ENCODE measurements around the gene KAZN. TPM values are rescaled to one million over a fixed set of nuclear protein-coding genes. Genes with fewer than 3 reads are reported as not detected.

Gene KAZN
- total and polyA plus RNA-seq, 9 donors: 10.1 to 56.4 (median 27.9) TPM

DNA sequence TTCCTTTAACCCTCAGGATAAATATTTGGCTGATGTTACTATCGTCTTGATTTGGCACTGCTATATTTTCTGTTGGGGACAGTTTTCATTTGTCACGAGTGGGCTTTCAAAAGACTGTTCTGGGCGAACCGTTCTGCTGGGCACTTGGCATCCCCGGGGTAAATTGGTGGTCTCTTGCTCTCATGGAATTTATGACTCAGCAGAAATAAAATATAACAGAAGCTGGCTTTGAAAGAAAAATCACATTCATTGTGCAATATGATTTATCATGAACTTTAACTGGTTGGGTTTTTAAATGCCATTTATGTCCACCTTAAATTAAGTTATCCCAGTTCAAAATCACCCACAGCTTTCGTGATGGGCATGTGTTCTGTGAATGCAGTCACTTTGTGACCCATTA, 147.3 kb downstream of the KAZN start:
- no peak overlapping the region for H3K4me3 ChIP-seq
- H3K9me3 ChIP-seq: no peaks in the 10 kb centered on the region
- H3K27me3 ChIP-seq: no peaks in the 10 kb centered on the region
- DNase-seq: no peak
- intact Hi-C loops (cut with DNase I): no loop called here
- WGBS, 3 donors: 46 to 65% (median 57%) methylated on average over 6 of the region's 6 CpGs
- no peak for TF ChIP-seq EP300 (IDR thresholded peaks at IDR 0.05)
- TF ChIP-seq CTCF (IDR thresholded peaks at IDR 0.05): no peak
- no peak for TF ChIP-seq POLR2A (IDR thresholded peaks at IDR 0.05)
- no peak overlapping the region for H3K27ac ChIP-seq
- H3K36me3 ChIP-seq: no peaks in the 10 kb centered on the region
- H3K4me1 ChIP-seq (ENCODE audit: insufficient read depth): no peaks in the 10 kb centered on the region

GRCh38 chr1:14746393-14746792, 147.9 kb downstream of the KAZN start:
- Histone ChIP-seq H3K27me3 (no peaks in the 10 kb centered on the region), H3K9me3 (no peaks in the 10 kb centered on the region), H3K36me3 (no peaks in the 10 kb centered on the region), H3K4me1 (ENCODE audit: insufficient read depth) (no peaks in the 10 kb centered on the region), H3K4me3 (no peak overlapping the region), H3K27ac (no peak overlapping the region)
- intact Hi-C loops (cut with DNase I): no loop called here
- DNase-seq: no peak
- TF ChIP-seq POLR2A (IDR thresholded peaks at IDR 0.05): no peak
- TF ChIP-seq EP300 (IDR thresholded peaks at IDR 0.05): no peak
- no peak for TF ChIP-seq CTCF (IDR thresholded peaks at IDR 0.05)
- 80 to 85% (median 82%) methylated on average over 4 of the region's 4 CpGs for WGBS, 3 donors

DNA sequence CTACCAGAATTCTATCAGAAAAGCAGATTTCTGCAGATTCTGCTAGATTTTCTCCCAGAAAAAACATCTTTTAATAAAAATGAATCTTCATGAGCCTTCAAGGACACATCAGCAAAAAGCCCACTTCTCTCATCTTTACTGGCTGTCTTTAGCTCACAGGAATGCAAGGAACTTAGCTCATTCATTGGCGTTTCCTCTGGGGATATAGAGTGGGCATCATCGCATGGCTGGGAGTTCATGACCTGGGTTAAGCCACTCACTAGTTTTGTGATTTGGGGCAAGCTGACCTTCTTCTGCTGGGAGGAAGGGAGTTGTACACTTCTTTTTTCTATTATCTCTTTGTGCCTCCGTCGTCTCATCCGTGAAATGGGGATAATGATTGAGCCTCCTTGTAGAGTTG, 149.7 kb downstream of the KAZN start:
- TF ChIP-seq CTCF (IDR thresholded peaks at IDR 0.05) (no peak), EP300 (IDR thresholded peaks at IDR 0.05) (no peak), POLR2A (IDR thresholded peaks at IDR 0.05) (no peak)
- no peak for DNase-seq
- H3K27ac ChIP-seq: no peak overlapping the region

GRCh38 chr1:14748977-14749376, 150.5 kb downstream of the KAZN start:
- 58 to 71% (median 59%) methylated on average over 2 of the region's 2 CpGs for WGBS, 3 donors
- Histone ChIP-seq H3K27me3 (no peaks in the 10 kb centered on the region), H3K4me3 (no peak overlapping the region), H3K27ac (no peak overlapping the region), H3K36me3 (no peaks in the 10 kb centered on the region), H3K9me3 (no peaks in the 10 kb centered on the region), H3K4me1 (ENCODE audit: insufficient read depth) (no peaks in the 10 kb centered on the region)
- TF ChIP-seq POLR2A (IDR thresholded peaks at IDR 0.05) (no peak), EP300 (IDR thresholded peaks at IDR 0.05) (no peak), CTCF (IDR thresholded peaks at IDR 0.05) (no peak)
- no peak for DNase-seq
- intact Hi-C loops (cut with DNase I): no loop called here

More for the DNA sequence above, 149.7 kb downstream of the KAZN start:
- Histone ChIP-seq H3K27me3 (no peaks in the 10 kb centered on the region), H3K4me1 (ENCODE audit: insufficient read depth) (no peaks in the 10 kb centered on the region), H3K36me3 (no peaks in the 10 kb centered on the region), H3K4me3 (no peak overlapping the region), H3K9me3 (no peaks in the 10 kb centered on the region)
- intact Hi-C loops (cut with DNase I): no loop called here
- 61 to 74% (median 63%) methylated on average over 5 of the region's 5 CpGs for WGBS, 3 donors

DNA sequence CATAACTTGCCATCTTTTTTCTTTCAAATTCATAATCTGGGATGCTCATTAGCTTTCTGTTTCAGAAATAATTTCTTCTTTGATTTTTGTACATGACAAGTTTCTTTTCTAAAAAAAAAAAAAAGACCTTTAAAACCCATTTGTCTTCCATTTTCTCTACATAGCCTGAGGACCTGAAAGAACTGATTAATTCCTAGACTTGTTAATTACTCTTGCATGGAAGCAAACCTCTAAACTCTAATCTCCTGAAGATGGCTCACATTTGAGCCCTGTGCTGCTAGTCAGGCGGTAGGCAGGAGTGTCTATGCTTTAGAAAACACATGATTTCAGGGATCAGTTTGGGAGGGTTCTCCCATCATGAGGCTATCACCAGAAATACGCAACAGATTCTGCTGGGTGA, 152.0 kb downstream of the KAZN start:
- no peak for DNase-seq
- Histone ChIP-seq H3K4me1 (ENCODE audit: insufficient read depth) (no peaks in the 10 kb centered on the region), H3K36me3 (no peaks in the 10 kb centered on the region), H3K4me3 (no peak overlapping the region), H3K27ac (no peak overlapping the region), H3K27me3 (no peaks in the 10 kb centered on the region), H3K9me3 (no peaks in the 10 kb centered on the region)
- 86 to 92% (median 88%) methylated on average over 2 of the region's 2 CpGs for WGBS, 3 donors
- intact Hi-C loops (cut with DNase I): no loop called here
- no peak for TF ChIP-seq POLR2A (IDR thresholded peaks at IDR 0.05)
- TF ChIP-seq EP300 (IDR thresholded peaks at IDR 0.05): no peak
- no peak for TF ChIP-seq CTCF (IDR thresholded peaks at IDR 0.05)
